ENCODE data around the gene FAU.

DNA sequence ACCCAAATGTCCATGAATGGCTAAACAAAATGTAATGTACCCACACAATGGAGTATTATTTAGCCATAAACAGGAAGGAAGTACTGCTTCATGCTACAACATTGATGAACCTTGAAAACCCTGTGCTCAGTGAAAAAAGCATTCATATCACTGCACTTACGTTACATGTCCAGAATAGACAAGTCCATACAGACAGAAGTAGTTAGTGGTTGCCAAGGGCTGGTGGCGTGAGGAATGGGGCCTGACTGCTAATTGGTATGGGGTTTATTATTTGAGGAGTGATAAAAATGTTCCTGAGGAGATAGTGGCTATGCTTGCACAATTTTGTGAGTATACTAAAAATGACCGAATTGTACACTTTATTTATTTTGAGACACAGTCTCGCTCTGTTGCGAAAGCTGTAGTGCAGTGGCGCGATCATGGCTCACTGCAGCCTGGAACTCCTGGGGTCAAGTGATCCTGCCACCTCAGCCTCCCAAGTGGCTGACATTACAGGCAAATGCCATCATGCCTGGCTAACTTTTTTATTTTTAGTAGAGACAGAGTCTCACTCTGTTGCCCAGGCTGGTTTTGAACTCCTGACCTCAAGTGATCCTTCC is 20.1 kb upstream of the FAU start:
- TF ChIP-seq, protein P1, sequence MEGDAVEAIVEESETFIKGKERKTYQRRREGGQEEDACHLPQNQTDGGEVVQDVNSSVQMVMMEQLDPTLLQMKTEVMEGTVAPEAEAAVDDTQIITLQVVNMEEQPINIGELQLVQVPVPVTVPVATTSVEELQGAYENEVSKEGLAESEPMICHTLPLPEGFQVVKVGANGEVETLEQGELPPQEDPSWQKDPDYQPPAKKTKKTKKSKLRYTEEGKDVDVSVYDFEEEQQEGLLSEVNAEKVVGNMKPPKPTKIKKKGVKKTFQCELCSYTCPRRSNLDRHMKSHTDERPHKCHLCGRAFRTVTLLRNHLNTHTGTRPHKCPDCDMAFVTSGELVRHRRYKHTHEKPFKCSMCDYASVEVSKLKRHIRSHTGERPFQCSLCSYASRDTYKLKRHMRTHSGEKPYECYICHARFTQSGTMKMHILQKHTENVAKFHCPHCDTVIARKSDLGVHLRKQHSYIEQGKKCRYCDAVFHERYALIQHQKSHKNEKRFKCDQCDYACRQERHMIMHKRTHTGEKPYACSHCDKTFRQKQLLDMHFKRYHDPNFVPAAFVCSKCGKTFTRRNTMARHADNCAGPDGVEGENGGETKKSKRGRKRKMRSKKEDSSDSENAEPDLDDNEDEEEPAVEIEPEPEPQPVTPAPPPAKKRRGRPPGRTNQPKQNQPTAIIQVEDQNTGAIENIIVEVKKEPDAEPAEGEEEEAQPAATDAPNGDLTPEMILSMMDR (IDR thresholded peaks at IDR 0.05): no peak
- TF ChIP-seq POLR2A (IDR thresholded peaks at IDR 0.05) (no peak), EP300 (IDR thresholded peaks at IDR 0.05) (no peak)

Measured in ovary (tissue), 3 donors.